ELR (cell line): ENCODE measurements around the gene EDAR.

Experiments
- DNase-seq: peaks from one replicate; pipeline ENCODE4 v3.0.0-alpha.2; 2015; ENCODE audit warnings: low read depth

The EDAR gene

DNA sequence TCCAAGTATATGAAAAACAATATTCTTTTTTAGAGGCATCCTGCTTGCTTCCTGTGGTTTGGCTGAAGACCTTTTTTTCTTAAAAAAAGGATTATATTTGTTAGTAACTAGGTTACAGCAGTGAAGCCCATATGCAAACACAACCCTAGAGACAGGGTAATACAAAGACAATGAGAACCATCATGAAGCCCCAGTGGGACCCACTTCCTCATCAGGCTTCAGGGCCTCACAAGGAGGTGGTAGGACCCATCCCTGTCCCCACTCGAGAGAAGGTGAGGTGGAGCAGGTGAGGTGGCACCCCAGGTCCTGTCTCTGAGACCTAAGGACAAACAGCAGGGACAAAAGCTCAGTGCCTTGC lies 80.3 kb downstream of the EDAR start:
- DNase-seq = no peak

DNA sequence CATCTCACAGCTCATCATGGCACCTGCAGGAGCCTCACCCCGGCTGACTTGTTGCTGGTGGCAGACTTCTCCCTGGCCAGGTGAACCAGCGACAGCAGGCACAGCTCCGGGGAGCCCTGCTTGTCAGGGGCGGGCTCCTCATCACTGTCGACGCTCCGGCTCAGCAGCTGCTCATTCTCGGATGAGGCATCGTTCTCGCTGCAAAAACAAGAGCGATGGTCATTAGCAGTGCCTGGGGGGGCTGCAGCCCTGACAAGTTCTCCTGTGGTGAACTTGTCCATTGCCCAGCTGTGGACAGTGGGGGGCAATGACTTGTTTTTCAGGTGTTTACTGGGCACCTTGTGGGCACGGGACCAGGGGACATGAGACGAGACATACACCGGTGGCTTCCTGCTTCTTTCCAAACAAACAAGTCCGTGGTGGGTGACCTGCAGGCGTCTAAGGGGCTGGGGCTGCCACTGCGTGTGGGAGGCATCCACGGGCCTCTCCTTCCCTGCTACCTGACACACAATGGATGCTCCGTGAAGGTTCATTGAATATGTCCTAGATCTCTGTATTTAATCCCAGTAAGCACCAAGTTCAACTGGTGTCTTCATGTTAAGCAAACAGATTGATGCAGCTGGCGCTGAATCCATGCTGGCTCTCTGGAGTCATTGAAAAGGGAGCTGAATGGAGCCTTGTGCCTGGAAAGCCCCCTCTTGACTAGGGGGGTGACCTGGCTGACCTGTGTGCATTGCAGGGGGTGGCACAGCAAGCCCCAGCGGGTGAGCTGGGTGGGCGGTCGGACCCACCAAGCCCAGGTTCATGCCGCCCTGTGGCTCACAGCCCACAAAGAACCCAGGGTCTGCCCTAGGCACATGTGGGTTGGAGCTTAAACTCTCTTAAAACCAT lies 81.0 kb downstream of the EDAR start:
- DNase-seq = no peak

DNA sequence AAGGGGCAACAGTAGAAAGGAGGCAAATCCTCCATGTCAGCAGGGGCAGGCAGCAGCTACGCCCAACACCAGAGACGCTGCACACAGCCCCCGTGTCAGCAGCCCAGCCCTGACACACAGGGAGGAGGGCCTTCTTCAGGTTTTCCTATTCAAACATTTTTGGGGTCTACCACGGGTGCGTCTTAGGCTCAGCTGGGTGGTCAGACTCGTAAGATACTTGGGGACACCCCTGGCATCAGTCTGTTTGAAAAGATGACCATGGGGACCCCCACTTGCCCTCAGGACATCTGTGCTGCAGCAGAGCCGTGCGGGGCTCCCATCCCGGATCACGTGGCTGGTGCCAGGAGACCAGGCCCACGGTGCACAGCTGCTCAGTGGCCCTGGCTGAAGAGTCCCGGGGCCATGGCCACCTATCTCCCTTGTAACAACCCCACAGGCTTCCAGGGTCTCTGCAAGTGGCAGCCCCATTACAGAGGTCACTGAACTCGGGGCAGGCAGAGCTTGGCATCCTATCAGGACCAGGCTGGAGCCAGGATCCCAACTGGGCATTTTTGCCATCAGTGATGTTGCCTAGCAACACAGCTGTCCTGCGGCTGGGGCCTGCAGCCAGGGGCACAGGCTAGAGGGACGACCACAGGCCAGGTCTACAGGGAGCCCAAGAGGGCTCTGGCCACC lies 82.5 kb downstream of the EDAR start:
- DNase-seq = no peak

DNA sequence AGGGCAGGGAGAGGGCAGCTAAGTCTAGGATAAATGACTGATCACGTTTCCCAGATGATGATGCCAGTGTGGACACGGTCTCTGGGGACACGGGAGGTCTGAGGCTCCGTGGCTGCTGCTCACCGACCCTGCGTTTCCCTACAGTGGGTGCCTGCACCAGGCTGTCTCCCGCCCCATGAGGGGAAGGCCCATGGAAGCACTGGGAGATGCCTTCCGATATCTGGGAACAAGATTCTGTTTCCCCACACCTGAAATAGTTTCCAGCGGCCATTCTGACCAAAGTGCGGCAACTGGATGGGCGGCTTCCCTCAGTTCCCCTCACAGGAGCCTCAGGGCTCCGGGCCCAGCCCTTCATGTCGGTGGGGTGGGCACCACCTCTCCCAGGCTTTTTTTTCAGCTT lies 83.1 kb downstream of the EDAR start:
- no peak for DNase-seq

DNA sequence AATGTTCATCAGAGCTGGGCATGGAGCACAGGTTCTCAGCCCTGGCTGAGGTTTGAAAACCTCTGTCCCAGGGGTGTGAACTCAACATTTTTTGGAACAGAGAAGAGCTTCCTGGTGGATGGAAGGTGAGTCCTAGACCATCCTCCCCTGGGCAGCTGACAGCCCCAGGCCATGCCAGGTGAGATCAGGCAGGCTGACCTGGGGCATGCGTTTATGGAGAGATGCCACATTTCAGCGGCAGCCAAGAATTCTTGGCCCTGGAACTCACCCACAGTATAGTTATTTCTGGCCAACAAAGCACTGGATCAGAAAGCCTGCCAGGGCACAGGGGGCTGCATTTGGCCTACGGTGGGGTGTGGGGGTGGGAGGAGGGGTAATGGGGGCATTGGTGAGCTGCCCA lies 83.8 kb downstream of the EDAR start:
- no peak for DNase-seq

DNA sequence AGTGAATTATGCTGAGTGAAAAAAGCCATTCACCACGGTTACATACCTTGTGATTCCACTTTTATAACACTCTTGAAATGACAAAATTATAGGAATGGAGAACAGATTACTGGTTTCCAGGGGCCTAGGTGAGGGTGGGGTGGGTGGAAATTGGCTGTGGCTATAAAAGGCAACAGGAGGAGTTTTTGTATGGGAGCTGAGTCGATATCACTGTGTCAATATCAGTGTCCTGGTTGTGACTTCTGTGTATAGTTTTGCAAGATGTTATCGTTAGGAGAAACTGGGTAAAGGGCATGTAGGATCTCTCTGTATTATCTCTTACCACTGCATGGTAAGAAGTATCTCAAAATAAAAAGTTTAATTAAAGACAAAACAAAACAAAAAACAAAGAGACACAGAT lies 84.3 kb downstream of the EDAR start:
- DNase-seq = no peak

DNA sequence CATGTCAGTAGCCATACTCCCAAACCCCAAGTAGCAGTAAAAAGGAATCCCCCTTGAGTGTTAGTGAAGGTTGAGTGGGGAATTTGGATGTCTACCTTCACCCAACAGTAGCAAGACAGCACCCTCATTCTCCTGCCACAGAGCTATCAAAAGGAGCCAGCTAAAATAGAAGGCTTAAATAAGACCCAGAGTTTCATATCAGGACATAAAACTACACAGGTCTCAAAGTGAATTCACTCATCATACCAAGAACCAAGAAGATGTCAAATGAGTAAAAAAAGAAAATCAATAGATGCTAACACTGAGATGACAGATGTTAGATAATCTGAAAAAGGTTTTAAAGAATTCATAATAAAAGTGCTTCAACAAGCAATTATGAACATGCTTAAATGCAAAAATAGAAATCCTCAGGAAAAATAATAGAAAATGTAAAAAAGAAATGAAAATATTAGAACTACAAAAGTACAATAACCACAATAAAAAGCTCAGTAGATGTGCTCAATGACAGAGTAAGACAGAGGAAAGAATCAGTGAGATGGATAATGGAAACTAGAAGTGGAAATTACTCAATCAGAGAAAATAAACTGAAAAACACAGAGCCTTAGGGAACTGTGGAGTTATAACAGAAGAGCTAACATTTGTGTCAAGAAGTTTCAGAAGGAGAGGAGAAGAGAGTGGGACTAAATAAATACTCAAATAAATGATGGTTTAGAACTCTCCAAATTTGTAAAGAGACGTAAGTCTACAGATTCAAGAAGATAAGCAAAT lies 90.5 kb downstream of the EDAR start:
- no peak for DNase-seq

DNA sequence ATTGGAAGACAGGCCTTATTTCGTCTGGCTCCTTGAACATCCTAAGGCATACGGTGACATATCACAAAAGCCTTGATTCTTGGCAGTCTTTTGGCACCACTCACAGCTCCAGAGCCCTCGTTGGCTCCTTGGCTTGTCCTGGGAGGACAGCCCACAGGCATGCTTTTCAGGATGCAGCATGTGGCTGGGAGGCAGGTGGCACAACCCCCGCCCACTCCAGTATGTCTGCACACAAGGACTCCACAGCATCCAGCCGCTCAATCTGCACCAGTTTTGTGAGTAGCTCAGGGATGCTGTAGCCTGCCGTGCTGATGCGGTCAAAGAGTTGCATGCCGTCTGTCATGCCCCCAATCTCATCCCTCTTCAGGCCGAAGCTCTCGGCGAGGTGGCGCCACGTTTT lies 92.3 kb downstream of the EDAR start:
- no peak for DNase-seq

DNA sequence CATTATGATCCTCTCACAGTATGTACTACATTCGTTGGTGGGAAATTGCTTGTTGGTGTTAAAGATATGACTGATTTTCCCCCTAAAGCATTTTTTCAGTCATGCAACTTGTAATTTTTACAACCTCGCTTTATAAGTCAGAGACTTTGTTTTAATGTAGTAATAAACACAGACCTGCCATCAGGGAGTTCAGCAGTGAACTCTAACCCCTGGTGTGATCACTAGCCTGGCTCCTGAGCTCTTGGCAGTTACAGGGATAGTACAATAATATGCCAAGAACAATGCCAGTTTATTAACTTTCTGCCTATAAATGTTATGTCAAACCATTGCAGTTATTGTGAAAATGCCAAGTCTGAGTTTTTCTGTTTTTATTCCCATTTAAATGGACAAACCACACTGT lies 93.8 kb downstream of the EDAR start:
- DNase-seq = no peak

DNA sequence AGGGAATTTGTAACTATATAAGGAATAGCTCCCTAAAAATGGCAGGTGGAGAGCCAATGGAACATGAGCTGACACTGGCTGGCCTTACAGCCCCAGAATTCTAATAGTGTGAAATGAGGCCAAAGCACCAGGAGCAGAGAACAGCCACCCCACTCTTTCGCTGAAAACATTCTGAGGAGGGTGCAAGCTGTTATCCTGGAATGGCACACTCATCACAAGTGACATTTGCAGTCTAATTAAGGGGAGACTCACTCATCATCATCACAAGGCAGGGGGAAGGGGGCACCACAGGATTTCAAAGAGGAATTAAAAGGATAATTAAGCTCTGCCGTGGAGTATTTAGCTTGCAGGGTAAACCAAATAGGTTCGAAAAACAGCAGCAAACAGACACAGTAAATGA lies 94.3 kb downstream of the EDAR start:
- DNase-seq = no peak

DNA sequence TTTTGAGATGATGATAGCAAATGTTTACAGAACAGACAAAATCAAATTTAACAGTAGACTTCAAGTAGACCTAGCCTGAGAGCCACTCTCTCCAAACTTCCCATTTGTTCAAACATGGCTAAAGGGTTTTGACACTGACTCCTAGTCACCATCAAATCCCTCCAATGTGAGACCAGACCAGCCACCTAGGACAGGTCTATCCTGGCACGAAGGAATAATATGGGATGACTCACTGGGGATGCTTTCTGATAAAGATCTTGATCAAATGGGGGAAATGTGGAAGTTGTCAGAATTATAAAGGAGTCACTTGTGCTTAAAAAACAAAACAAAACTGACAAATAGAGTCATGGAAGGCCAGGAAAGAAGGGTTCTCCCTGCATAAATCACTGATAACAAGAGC lies 95.7 kb downstream of the EDAR start:
- DNase-seq = peak; percentile 23

DNA sequence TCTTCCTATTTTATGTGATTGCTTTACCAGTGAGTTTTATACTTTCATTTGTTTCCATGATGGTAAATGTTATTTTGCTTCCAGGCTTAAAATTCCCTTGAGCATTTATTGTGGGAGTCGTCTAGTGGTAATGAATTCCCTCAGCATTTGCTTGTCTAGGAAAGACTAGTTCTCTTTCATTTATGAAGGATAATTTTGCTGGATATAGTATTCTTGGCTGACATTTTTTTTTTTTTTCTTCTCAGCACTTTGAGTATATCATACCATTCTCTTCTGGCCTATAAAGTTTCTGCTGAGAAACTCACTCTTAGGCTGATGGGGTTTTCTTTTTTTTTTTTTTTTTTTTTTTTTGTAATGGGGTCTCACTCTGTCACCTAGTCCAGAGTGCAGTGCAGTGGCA lies 99.1 kb downstream of the EDAR start:
- DNase-seq = no peak

DNA sequence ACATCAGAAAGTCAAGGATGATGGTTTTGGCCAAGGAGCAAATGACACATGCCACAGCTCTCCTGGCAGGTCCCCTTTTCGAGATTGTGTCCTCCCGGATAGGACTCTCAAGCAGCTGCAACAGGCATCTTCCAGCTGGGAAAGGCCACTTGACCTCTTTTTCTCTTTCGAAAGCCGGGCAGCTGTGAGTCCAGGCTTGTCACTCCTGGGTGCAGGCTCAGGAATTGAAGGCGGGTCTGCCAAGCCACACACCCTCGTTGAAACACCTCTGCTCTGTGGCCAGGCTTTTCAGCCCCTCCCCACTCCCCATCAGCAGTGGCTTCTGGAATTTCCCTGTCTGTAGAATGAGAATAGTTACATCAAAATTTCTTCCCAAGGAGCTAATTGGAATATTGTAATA lies 104.4 kb downstream of the EDAR start:
- no peak for DNase-seq

DNA sequence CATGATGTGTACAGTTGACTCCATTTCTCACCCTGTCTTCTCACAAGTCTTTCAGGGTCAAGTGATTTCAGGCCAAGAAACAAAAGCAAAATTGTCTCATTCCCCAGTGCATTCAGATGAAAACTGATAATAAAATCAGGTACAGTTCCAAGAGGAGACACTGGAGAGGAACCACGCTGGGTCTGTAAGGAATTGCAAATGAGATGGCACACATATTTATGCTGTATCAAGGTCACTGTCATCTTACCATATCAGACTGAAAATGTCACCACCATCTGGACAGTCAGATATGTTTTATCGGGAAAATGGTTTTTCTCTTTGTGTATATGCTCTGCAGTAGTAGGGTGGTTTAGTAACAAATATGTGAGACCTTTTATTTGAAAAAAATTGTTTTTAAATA lies 110.7 kb downstream of the EDAR start:
- DNase-seq = no peak

DNA sequence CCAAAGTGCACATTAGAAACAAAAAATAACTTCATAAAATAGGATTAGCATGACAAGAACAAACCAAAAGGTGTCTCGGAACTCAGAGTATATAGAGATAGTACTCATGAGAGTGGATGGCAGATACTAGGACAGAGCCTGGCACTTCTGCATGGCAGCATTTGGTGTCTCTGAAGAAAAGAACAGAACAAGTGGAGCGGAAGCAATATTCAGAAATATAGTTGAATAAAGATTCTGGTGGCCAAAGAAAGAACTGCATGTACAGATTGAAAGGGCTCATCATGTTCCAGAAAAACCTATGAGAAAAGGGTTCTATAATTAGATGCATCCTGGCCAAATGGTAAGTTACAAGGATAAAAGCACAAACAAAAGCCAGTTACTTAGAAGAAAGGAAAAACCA lies 111.5 kb downstream of the EDAR start:
- no peak for DNase-seq

DNA sequence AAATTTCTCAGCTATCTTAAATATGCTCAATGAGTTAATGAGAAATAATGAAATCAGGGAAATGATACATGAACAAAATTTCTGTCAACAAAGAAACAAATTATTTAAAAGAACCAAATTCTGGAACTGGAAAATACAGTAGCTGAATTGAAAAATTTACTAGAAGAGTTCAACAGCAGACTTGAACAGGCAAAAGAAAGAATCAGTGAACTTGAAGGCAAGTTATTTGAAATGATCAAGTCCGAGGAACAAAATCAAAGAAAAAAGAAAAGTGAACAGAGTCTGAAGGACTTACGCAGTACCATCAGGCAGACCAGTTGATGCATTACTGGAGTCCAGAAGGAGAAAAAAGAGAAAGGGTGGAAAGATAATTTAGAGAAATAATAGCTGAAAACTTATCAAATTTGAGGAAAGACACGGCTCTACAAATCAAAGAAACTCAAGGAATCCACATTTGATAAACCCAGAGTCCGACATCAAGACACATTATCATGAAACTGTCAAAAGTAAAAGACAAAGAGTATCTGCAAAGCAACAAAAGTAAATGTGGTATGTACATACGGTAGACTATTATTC lies 118.9 kb downstream of the EDAR start:
- no peak for DNase-seq

DNA sequence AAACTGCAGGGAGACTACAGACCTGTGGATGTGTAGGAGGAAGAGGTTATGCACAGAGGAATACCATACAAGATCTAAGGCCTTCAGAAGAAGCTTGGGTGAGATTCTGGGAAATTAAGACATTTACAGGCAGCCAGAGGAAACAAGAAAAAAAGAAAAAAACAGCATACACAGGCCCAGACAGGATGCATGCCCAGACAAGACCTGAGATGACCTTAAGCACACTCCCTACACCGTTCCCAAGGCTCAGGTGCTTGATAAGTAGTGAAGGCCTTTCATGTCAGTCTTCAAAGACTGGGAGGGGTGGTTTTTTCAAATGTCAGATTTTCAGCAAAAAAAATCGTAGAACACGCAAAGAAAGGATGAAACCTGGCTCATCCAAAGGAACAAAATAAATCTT lies 119.5 kb downstream of the EDAR start:
- no peak for DNase-seq

DNA sequence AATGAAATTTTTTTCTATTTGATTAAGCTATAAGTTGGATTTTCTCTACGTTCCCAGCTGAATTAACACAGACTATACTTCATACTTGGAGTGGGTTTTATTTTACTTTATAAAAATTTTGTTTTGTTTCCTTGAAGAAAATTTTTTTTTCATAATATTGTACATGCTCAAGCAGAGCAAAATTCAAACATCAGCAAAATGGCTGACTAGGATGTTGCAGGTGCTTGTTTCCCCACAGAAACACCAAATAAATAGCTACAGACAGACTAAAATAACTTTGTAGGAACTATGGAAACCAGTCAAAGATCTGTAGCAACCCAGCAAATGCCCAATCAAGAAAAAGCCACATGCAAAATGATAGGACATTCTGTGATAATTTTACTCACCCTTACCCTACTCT lies 120.1 kb downstream of the EDAR start:
- DNase-seq = no peak

DNA sequence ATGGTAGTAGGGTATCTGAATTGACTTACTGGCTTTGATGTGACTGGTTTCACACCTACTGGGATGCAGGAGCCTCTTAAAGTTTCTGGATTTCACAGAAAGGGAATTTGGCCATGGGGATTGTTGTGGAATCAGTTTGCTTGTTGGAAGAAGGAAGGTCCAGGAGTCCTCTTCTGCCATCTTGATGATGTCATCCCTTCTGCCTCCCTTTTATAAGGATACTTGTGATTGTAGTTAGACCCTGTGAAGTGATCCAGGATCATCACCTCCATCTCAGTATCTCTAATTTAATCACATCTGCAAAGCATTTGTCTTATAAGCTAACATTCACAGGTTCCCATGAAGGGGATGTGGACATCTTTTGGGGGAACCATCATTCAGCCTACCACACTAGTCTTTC lies 123.0 kb downstream of the EDAR start:
- DNase-seq = no peak

DNA sequence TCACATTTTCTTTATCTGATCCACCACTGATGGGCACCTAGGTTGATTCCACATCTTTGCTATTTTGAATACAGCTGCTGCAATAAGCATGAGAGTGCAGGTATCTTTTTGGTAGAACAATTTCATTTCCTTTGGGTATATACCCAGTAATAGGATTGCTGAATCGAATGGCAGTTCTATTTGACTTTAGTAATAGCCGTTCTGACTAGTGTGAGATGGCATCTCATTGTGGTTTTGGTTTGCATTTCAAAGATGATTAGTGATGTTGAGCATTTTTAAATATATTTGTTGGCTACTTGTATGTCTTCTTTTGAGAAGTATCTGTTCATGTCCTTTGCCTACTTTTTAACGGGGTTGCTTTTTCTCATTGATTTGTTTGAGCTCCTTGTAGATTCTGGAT lies 130.1 kb downstream of the EDAR start:
- DNase-seq = peak; percentile 70

DNA sequence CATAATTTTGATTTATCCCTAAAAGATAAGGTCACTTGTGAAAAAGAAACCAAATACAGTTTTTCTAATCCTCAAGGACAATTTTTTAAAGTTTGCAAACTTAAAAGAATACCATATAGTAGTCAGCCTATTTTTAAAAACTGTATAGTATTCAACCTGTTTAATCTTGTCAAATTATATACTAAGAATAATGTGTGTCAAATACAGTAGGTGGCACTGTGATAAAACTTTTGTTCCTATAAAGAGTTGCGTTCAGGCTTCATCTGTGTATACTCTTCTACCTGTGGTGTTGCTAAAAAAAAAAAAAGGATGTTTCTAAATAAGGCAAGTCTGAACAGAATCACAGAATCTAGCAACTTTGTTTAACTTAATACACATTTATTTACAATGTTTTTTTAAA lies 133.8 kb downstream of the EDAR start:
- peak; percentile 28 for DNase-seq

DNA sequence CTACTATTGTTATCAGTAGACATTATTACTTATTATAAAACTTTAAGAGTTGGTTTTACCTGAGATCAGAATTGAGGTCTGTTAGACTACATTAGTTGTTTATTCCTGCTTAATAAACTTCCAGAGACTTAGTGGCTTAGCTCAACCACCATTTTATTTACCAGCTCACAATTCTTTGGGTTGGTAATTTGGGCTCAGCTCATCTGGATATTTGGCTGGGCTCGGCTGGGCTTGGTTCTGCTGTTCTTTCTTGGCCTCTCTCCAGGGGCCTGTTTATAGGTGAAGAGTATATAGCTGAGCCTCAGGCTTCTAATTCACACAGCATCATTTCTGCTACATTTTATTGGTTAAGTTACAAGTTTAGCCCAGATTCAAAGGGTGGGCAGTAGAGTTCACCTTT lies 134.5 kb downstream of the EDAR start:
- DNase-seq = no peak

DNA sequence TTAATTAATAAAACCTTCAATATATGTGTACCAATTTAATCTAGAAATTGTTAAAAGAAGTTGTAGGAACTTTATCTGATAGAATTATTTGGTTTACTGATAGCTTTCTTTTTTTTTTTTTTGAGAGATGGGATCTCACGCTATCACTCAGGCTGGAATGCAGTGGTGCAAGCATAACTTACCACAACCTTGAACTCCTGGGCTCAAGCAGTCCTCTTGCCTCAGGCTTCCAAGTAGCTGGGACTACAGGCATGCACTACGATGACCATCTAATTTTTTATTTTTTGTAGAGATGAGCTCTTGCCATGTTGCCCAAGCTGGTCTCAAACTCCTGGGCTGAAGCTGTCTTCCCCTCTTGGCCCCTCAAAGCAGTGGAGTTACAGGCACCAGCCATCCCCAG lies 135.6 kb downstream of the EDAR start:
- peak; percentile 32 for DNase-seq
